ENCODE data around the gene RNF224. TPM values are rescaled to one million over a fixed set of nuclear protein-coding genes. Genes with fewer than 3 reads are reported as not detected.

Gene RNF224
- total and polyA plus RNA-seq, 2 of the 13 experiments (the other 11 are each of a cell fraction or from before 2014, with no cell fraction given): 0.09 TPM; not detected in 1

DNA sequence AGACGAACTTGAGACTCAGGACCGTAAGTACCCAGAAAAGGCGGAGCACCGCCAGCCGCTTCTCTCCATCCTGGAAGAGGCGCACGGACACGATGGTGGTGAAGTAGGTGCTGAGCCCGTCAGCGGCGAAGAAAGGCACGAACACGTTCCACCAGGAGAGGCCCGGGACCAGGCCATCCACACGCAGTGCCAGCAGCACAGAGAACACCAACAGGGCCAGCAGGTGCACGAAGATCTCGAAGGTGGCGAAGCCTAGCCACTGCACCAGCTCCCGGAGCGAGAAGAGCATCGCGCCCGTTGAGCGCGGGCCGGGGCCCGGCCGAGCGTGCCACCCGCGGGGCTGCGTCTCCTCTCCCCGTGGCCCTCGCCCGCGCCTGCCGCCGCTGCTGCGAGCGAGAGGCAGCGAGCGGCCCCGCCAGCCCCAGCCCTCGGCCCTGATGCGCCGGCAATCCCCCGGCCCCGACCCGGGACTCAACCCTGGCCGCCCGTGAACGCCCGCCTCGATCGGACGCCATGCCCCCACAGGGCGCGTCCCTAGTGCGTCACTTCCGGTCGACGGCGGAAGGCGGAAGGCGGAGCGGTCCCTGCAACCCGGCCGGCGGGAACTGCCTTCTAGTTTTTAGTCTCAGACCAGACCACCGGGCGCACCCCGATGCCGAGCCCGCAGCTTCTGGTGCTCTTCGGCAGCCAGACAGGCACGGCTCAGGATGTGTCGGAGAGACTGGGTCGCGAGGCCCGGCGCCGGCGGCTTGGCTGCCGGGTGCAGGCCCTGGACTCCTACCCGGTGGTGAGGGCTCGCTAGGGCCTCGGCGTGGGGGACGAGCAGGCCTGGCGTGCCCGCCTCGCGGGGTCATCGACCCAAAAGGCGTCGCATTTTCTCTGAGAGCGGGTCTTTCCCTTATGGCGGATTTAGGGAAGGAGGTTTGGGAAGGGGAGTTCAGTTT, 21.9 kb upstream of the RNF224 start, which contains the start of the genes NDOR1 and TMEM203 (continued):
- TF ChIP-seq ZBTB4 (CRISPR knock-in tag; IDR thresholded peaks at IDR 0.05; ENCODE audit: borderline replicate concordance): no peak
- TF ChIP-seq TAF15 (IDR thresholded peaks at IDR 0.05; ENCODE audit: low read depth, low read length, poor library complexity, severe bottlenecking): no peak
- peak; percentile 33; the same call in 1 of the 2 replicates for TF ChIP-seq ZNF33B (CRISPR knock-in tag; IDR thresholded peaks at IDR 0.05)
- TF ChIP-seq ZNF468 (CRISPR knock-in tag; IDR thresholded peaks at IDR 0.05): no peak
- peak; percentile 42; the same call in 1 of the 2 replicates for TF ChIP-seq MED1 (CRISPR knock-in tag; IDR thresholded peaks at IDR 0.05)
- no peak for TF ChIP-seq ZNF317 (CRISPR knock-in tag; IDR thresholded peaks at IDR 0.05)
- TF ChIP-seq HNF4G (IDR thresholded peaks at IDR 0.05; ENCODE audit: borderline replicate concordance, low read depth, low read length): peak; percentile 50; the same call in 1 of the 2 replicates
- TF ChIP-seq HNF4G (CRISPR knock-in tag; IDR thresholded peaks at IDR 0.05; ENCODE audit: borderline replicate concordance, low read depth): 0 out of 2 replicates have a peak, but pooled peaks have one; percentile 29
- no peak for TF ChIP-seq BRCA1 (CRISPR knock-in tag; IDR thresholded peaks at IDR 0.05)
- no peak for TF ChIP-seq NFYB (CRISPR knock-in tag; IDR thresholded peaks at IDR 0.05)
- TF ChIP-seq, protein P1, sequence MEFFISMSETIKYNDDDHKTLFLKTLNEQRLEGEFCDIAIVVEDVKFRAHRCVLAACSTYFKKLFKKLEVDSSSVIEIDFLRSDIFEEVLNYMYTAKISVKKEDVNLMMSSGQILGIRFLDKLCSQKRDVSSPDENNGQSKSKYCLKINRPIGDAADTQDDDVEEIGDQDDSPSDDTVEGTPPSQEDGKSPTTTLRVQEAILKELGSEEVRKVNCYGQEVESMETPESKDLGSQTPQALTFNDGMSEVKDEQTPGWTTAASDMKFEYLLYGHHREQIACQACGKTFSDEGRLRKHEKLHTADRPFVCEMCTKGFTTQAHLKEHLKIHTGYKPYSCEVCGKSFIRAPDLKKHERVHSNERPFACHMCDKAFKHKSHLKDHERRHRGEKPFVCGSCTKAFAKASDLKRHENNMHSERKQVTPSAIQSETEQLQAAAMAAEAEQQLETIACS (CRISPR knock-in tag; IDR thresholded peaks at IDR 0.05): peak; percentile 37; the same call in 1 of the 2 replicates
- TF ChIP-seq SPEN (CRISPR knock-in tag; IDR thresholded peaks at IDR 0.05; ENCODE audit: low read depth): peak; percentile 94
- peak; percentile 58; the same call in 1 of the 2 replicates for TF ChIP-seq SP5 (CRISPR knock-in tag; IDR thresholded peaks at IDR 0.05; ENCODE audit: borderline replicate concordance, low read depth)
- TF ChIP-seq SMC3 (IDR thresholded peaks at IDR 0.05; ENCODE audit: low read length): no peak
- TF ChIP-seq, protein P2, sequence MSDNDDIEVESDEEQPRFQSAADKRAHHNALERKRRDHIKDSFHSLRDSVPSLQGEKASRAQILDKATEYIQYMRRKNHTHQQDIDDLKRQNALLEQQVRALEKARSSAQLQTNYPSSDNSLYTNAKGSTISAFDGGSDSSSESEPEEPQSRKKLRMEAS (IDR thresholded peaks at IDR 0.05): peak; percentile 89
- TF ChIP-seq, protein P3, sequence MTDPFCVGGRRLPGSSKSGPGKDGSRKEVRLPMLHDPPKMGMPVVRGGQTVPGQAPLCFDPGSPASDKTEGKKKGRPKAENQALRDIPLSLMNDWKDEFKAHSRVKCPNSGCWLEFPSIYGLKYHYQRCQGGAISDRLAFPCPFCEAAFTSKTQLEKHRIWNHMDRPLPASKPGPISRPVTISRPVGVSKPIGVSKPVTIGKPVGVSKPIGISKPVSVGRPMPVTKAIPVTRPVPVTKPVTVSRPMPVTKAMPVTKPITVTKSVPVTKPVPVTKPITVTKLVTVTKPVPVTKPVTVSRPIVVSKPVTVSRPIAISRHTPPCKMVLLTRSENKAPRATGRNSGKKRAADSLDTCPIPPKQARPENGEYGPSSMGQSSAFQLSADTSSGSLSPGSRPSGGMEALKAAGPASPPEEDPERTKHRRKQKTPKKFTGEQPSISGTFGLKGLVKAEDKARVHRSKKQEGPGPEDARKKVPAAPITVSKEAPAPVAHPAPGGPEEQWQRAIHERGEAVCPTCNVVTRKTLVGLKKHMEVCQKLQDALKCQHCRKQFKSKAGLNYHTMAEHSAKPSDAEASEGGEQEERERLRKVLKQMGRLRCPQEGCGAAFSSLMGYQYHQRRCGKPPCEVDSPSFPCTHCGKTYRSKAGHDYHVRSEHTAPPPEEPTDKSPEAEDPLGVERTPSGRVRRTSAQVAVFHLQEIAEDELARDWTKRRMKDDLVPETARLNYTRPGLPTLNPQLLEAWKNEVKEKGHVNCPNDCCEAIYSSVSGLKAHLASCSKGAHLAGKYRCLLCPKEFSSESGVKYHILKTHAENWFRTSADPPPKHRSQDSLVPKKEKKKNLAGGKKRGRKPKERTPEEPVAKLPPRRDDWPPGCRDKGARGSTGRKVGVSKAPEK (CRISPR knock-in tag; IDR thresholded peaks at IDR 0.05; ENCODE audit: borderline replicate concordance): no peak
- no peak for TF ChIP-seq ATF3 (CRISPR knock-in tag; IDR thresholded peaks at IDR 0.05)
- no peak for TF ChIP-seq ARHGAP35 (CRISPR knock-in tag; IDR thresholded peaks at IDR 0.05; ENCODE audit: borderline replicate concordance)
- TF ChIP-seq KDM2A (CRISPR knock-in tag; IDR thresholded peaks at IDR 0.05; ENCODE audit: borderline replicate concordance, low read depth): peak; percentile 94; the same call in 1 of the 2 replicates
- TF ChIP-seq ZNF550 (CRISPR knock-in tag; IDR thresholded peaks at IDR 0.05; ENCODE audit: borderline replicate concordance): no peak
- peak; percentile 89; the same call in 1 of the 2 replicates for TF ChIP-seq ERF (CRISPR knock-in tag; IDR thresholded peaks at IDR 0.05)
